Stimulated activated memory B cell treated with anti-CD40 and anti-IgM and Interleukin-4, amounts not matched to agents 10 μg/mL and 1 μg/mL and 100 μg/mL, for 72 hours (primary cell): ENCODE data around the gene C1QL4.

Experiments
- ATAC-seq: fragments of 150-1000 bp; cut with Tn5 transposase; 2 replicates; pipeline ENCODE4 v1.10.0; 2021
- H3K27ac Mint-ChIP-seq: one replicate; pipeline ENCODE4 v1.8.0; 2022; ENCODE audit warnings: mild to moderate bottlenecking, mixed read lengths
- H3K27me3 Mint-ChIP-seq: one replicate; pipeline ENCODE4 v1.8.0; 2022; ENCODE audit warnings: mixed read lengths
- H3K36me3 Mint-ChIP-seq: one replicate; pipeline ENCODE4 v1.8.0; 2022; ENCODE audit warnings: mixed read lengths
- H3K4me1 Mint-ChIP-seq: one replicate; pipeline ENCODE4 v1.8.0; 2022; ENCODE audit warnings: mixed read lengths
- H3K4me3 Mint-ChIP-seq: one replicate; pipeline ENCODE4 v1.8.0; 2022; ENCODE audit warnings: mild to moderate bottlenecking, moderate library complexity, mixed read lengths
- H3K9me3 Mint-ChIP-seq: one replicate; pipeline ENCODE4 v1.8.0; 2022; ENCODE audit warnings: mixed read lengths

The C1QL4 gene

GRCh38 chr12:49309386-49309785 is 27.6 kb downstream of the C1QL4 start:
- Mint-ChIP-seq H3K4me1 (peaks cover 5% of the 10 kb centered on the region), H3K36me3 (no peaks in the 10 kb centered on the region), H3K4me3 (no peak overlapping the region), H3K27me3 (peaks cover 63% of the 10 kb centered on the region), H3K27ac (no peak overlapping the region), H3K9me3 (no peaks in the 10 kb centered on the region)
- no peak for ATAC-seq

- H3K4me3 Mint-ChIP-seq: no peak overlapping the region
- ATAC-seq: no peak
- peaks cover 84% of the 10 kb centered on the region for H3K27me3 Mint-ChIP-seq
These were observed 31.1 kb downstream of the C1QL4 start for GRCh38 chr12:49305762-49306510.

GRCh38 chr12:49304161-49304560 is 32.8 kb downstream of the C1QL4 start:
- no peak for ATAC-seq
- Mint-ChIP-seq H3K27me3 (peaks cover 78% of the 10 kb centered on the region), H3K9me3 (no peaks in the 10 kb centered on the region)

More at GRCh38 chr12:49305762-49306510, 31.1 kb downstream of the C1QL4 start:
- H3K36me3 Mint-ChIP-seq: no peaks in the 10 kb centered on the region
- no peak overlapping the region for H3K27ac Mint-ChIP-seq
- H3K4me1 Mint-ChIP-seq: peaks cover 11% of the 10 kb centered on the region
- no peaks in the 10 kb centered on the region for H3K9me3 Mint-ChIP-seq

DNA sequence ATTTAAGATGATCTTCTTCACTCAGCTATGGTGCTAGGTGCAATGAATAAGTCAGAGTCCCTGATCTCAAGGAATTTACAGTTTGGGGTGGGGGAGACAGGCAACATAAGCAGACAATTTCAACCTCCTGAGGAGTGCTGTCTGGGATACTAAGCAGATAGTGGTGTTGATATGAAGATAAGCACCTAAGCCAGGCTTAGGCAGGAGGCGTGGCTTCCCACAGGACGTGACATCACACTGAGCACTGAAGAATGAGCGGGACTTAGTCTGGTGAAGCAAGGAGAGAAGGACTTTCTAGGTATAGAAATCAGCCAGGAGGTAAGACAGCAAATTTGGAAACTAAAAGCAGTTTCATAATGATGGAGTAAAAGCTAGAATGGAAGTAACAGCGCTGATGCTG is 35.2 kb downstream of the C1QL4 start:
- no peak overlapping the region for H3K4me3 Mint-ChIP-seq
- no peak for ATAC-seq
- peaks cover 26% of the 10 kb centered on the region for H3K4me1 Mint-ChIP-seq
- peaks cover 82% of the 10 kb centered on the region for H3K27me3 Mint-ChIP-seq
- no peak overlapping the region for H3K27ac Mint-ChIP-seq
- H3K36me3 Mint-ChIP-seq: no peaks in the 10 kb centered on the region
- H3K9me3 Mint-ChIP-seq: no peaks in the 10 kb centered on the region

More at GRCh38 chr12:49304161-49304560, 32.8 kb downstream of the C1QL4 start:
- Mint-ChIP-seq H3K4me3 (no peak overlapping the region), H3K4me1 (peaks cover 11% of the 10 kb centered on the region), H3K36me3 (no peaks in the 10 kb centered on the region), H3K27ac (no peak overlapping the region)

GRCh38 chr12:49298160-49298559 is 38.8 kb downstream of the C1QL4 start:
- no peak for ATAC-seq
- Mint-ChIP-seq H3K27me3 (peaks cover 85% of the 10 kb centered on the region), H3K36me3 (no peaks in the 10 kb centered on the region)

DNA sequence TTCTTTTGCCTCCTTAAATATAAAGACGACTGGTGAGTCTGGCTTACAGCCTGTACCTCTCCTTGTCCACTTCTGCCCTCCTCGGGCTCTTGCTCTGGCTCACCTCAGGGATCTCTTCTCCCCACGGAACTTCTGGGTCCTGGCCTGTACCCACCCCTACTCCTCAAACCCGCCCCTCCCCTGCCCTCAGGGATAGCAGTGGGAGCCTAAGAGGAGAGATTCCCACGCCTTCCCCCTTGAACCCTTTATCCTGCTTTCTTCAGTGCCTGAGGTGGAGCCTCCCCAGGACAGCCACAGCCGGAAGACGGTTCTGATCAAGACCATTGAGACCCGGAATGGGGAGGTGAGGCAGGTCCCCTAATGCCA is 39.3 kb downstream of the C1QL4 start:
- Mint-ChIP-seq H3K27me3 (peaks cover 81% of the 10 kb centered on the region), H3K36me3 (no peaks in the 10 kb centered on the region), H3K4me3 (peak overlapping the region; percentile 1), H3K4me1 (peaks cover 35% of the 10 kb centered on the region), H3K9me3 (no peaks in the 10 kb centered on the region), H3K27ac (no peak overlapping the region)
- no peak for ATAC-seq

More at GRCh38 chr12:49298160-49298559, 38.8 kb downstream of the C1QL4 start:
- no peak overlapping the region for H3K27ac Mint-ChIP-seq
- peaks cover 35% of the 10 kb centered on the region for H3K4me1 Mint-ChIP-seq
- no peaks in the 10 kb centered on the region for H3K9me3 Mint-ChIP-seq
- H3K4me3 Mint-ChIP-seq: no peak overlapping the region

- Mint-ChIP-seq H3K36me3 (no peaks in the 10 kb centered on the region), H3K27ac (no peak overlapping the region), H3K9me3 (no peaks in the 10 kb centered on the region), H3K4me1 (peaks cover 35% of the 10 kb centered on the region), H3K4me3 (peak overlapping the region; percentile 71), H3K27me3 (peaks cover 75% of the 10 kb centered on the region)
- peak; percentile 47 for ATAC-seq
These were observed 39.9 kb downstream of the C1QL4 start for GRCh38 chr12:49296836-49297694.

DNA sequence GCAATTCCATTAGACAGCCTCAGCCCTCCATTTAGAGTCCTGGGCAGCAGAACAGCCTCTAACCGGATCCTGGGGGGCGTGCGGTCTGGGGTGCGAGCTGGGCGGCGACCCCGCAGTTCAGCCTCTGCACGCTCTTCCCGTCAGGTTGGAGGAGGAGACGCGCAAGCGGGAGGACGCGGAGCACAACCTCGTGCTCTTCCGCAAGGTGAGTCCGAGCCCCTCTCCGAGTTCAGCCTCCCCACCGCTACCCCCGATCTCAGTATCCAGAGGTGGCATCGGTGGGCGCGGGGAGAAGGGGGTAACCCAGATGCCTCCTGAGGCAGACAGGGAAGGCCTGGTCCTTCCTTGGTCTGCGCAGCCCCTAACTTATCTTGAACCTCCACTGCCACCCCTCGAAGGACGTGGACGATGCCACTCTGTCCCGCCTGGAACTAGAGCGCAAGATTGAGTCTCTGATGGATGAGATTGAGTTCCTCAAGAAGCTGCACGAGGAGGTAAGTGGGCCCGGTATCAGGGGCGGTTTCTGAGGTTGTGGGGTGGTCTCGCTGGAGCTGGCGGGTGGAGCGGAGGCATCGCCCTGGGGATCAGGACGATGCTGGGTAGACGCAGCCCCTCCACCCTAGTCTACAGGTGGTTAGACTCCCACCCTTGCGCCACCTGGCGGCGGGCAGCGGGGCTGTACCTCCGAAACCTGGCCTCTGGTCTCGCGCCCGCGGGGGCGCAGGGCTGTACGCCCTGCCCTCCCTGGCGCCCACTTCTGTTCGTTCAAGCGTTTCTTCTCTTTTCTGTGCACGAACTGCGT is 40.8 kb downstream of the C1QL4 start:
- Mint-ChIP-seq H3K36me3 (no peaks in the 10 kb centered on the region), H3K27ac (no peak overlapping the region), H3K9me3 (no peaks in the 10 kb centered on the region), H3K27me3 (peaks cover 75% of the 10 kb centered on the region), H3K4me1 (peaks cover 29% of the 10 kb centered on the region), H3K4me3 (peak overlapping the region; percentile 71)
- peak; percentile 56 for ATAC-seq

DNA sequence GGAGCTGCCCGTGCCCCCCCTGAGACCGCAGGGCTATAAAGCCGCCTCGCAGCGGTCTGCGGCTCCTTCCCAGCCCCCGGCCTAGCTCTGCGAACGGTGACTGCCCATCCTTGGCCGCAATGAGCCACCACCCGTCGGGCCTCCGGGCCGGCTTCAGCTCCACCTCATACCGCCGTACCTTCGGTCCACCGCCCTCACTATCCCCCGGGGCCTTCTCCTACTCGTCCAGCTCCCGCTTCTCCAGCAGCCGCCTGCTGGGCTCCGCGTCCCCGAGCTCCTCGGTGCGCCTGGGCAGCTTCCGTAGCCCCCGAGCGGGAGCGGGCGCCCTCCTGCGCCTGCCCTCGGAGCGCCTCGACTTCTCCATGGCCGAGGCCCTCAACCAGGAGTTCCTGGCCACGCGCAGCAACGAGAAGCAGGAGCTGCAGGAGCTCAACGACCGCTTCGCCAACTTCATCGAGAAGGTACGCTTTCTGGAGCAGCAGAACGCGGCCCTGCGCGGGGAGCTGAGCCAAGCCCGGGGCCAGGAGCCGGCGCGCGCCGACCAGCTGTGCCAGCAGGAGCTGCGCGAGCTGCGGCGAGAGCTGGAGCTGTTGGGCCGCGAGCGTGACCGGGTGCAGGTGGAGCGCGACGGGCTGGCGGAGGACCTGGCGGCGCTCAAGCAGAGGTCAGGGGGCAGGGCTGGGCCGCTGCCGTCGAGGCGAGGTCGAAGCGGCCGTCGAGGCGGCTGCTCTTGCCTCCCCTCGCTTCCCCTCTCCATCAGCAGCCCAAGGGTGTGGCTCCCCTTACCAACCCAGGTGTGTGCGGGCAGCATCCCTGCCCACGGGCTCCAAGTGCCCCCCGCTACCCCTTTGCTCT is 41.7 kb downstream of the C1QL4 start, which contains the start of gene PRPH:
Gene PRPH, plus strand, starts transcription at position 66 of the 855 bp plus-strand sequence. Its CDS starts 54 bp downstream, at position 120.
- peaks cover 70% of the 10 kb centered on the region for H3K27me3 Mint-ChIP-seq
- peak within 1 kb of the TSS; percentile 26 for H3K4me3 Mint-ChIP-seq
- ATAC-seq: no peak
- no peaks in the 10 kb centered on the region for H3K36me3 Mint-ChIP-seq
- H3K9me3 Mint-ChIP-seq: no peaks in the 10 kb centered on the region
- peaks cover 29% of the 10 kb centered on the region for H3K4me1 Mint-ChIP-seq
- H3K27ac Mint-ChIP-seq: no peak within 1 kb of the TSS

DNA sequence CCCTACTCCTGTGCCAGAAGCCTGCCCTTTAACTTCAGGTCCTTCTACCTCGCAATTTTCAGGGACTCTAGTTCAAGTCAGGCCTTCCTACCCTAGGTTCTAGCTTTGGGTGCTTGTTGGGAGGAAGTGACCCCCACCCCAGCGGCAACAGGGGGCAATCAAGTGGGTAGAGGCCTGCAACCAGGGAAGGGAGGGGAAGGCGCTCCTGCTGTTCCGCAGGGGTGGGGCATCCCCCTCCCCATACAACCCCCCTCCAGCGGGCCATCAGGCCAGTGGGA is 42.2 kb downstream of the C1QL4 start:
- Mint-ChIP-seq H3K4me1 (peaks cover 29% of the 10 kb centered on the region), H3K4me3 (no peak overlapping the region), H3K27me3 (peaks cover 70% of the 10 kb centered on the region), H3K27ac (no peak overlapping the region), H3K36me3 (no peaks in the 10 kb centered on the region), H3K9me3 (no peaks in the 10 kb centered on the region)
- ATAC-seq: no peak

DNA sequence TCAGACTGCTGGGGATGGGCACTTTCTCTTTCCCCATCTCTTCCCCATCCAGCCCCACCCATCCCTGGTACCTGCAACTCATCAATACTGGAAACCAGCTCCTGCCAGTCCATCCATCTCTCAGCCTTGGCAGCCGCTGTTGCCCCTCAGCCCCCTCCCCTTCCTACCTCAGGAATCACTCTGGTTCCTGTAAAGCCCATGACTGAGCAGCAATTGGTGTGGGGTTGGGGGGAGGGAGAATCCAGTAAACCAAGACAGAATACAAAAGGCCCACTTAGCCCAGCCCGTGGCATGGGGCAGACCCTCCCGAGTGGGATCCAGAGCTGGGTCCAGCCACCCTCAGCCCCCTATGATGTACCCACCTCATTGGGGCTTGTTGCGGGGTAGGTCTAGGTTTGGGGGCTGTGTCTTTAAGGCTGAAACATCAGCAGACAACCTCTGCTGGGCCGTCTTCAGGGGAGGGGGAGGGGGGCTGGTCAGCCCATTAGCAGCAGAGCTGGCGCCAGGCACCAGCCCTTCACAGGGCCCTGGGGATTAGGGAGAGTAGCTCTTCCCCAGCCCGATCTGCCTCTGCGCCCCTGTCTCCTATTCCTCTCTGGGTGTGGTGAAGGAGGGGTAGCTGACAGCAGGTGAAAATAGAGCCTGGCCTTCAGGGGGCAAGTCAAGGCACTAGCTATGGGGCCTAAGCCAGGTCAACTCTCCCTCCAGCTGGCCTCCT is 42.7 kb downstream of the C1QL4 start:
- Mint-ChIP-seq H3K4me3 (no peak overlapping the region), H3K27ac (no peak overlapping the region), H3K27me3 (peaks cover 68% of the 10 kb centered on the region), H3K36me3 (no peaks in the 10 kb centered on the region), H3K9me3 (no peaks in the 10 kb centered on the region), H3K4me1 (peaks cover 29% of the 10 kb centered on the region)
- ATAC-seq: no peak

- Mint-ChIP-seq H3K4me3 (no peak overlapping the region), H3K36me3 (no peaks in the 10 kb centered on the region), H3K4me1 (peaks cover 29% of the 10 kb centered on the region), H3K9me3 (no peaks in the 10 kb centered on the region), H3K27me3 (peaks cover 68% of the 10 kb centered on the region), H3K27ac (no peak overlapping the region)
- no peak for ATAC-seq
These were observed 43.7 kb downstream of the C1QL4 start for GRCh38 chr12:49293056-49293956.

DNA sequence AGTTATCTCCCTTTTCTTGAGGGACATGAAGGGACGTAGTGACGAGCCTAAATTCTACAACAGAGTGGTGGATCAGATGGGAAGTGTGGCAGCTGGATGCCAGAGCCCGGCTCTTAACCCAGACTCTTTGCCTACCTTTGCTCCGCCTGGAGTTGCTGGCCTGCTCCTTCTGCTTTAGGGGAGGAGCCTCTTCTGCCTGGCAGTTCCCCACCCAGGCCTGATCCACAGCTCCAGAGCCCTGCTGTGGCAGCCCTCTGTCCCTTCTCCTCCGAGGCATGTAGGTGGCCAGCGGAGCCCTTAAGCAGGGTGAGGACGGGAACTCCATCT is 44.3 kb downstream of the C1QL4 start:
- H3K27me3 Mint-ChIP-seq: peaks cover 68% of the 10 kb centered on the region
- no peak overlapping the region for H3K27ac Mint-ChIP-seq
- H3K4me1 Mint-ChIP-seq: peaks cover 24% of the 10 kb centered on the region
- no peak overlapping the region for H3K4me3 Mint-ChIP-seq
- no peaks in the 10 kb centered on the region for H3K9me3 Mint-ChIP-seq
- H3K36me3 Mint-ChIP-seq: no peaks in the 10 kb centered on the region
- ATAC-seq: no peak
